ENCODE data around the gene PLK3. TPM values are rescaled to one million over a fixed set of nuclear protein-coding genes. Genes with fewer than 3 reads are reported as not detected.

PLK3 gene
- total RNA-seq, 1 experiment from 2014 or later = 12.7 TPM

- Histone ChIP-seq H3K9me3 (ENCODE audit: insufficient read depth, low read depth) (no peaks in the 10 kb centered on the region), H3K27ac (peak overlapping the region; percentile 83), H3K4me2 (peak overlapping the region; percentile 96), H3K9me2 (ENCODE audit: insufficient read depth) (no peaks in the 10 kb centered on the region), H3K79me2 (ENCODE audit: low read depth) (no peaks in the 10 kb centered on the region), H2AFZ (peak overlapping the region; percentile 70), H3K4me3 (peak overlapping the region; percentile 67), H4K20me1 (ENCODE audit: insufficient read depth) (no peaks in the 10 kb centered on the region), H3K4me1 (replicated peaks; ENCODE audit: insufficient read depth) (peaks cover 27% of the 10 kb centered on the region), H3F3A (ENCODE audit: insufficient read depth, low read depth) (peaks cover 37% of the 10 kb centered on the region), H3K27me3 (ENCODE audit: insufficient read depth, low read depth) (no peaks in the 10 kb centered on the region), H3K36me3 (ENCODE audit: low read depth) (no peaks in the 10 kb centered on the region)
- peak; percentile 84 to 98 for DNase-seq
- POLR2A ChIA-PET (ENCODE audit: unreplicated experiment) = interaction anchor here (0.5 to 1.1 kb wide), 17 partner anchors 12 to 702 kb away, joined by 3 to 31 read pairs (median 4); partner anchors contain the start of genes DYNLT4, PLK3, PRDX1 and UROD
- BruUV-seq (replicated peaks) = TSS peak; percentile 99
- intact Hi-C loops (cut with micrococcal nuclease; ENCODE audit: unreplicated experiment) = loop anchor here (1.0 kb wide), 2 partner anchors 18 to 88 kb away; partner anchors contain the start of gene RNU5D-1
- CTCF ChIA-PET = interaction anchor here (0.6 to 1.5 kb wide), 3 partner anchors 20 to 169 kb away, joined by 3 to 10 read pairs (median 5); partner anchors contain the start of gene PLK3
- TF ChIP-seq, protein P1, sequence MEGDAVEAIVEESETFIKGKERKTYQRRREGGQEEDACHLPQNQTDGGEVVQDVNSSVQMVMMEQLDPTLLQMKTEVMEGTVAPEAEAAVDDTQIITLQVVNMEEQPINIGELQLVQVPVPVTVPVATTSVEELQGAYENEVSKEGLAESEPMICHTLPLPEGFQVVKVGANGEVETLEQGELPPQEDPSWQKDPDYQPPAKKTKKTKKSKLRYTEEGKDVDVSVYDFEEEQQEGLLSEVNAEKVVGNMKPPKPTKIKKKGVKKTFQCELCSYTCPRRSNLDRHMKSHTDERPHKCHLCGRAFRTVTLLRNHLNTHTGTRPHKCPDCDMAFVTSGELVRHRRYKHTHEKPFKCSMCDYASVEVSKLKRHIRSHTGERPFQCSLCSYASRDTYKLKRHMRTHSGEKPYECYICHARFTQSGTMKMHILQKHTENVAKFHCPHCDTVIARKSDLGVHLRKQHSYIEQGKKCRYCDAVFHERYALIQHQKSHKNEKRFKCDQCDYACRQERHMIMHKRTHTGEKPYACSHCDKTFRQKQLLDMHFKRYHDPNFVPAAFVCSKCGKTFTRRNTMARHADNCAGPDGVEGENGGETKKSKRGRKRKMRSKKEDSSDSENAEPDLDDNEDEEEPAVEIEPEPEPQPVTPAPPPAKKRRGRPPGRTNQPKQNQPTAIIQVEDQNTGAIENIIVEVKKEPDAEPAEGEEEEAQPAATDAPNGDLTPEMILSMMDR (conservative IDR thresholded peaks at IDR 0.05) = no peak
- TF ChIP-seq EZH2 (IDR thresholded peaks at IDR 0.05; ENCODE audit: low read depth) = no peak
These were observed 19.6 kb downstream of the PLK3 start for GRCh38 chr1:44819608-44820327.

- DNase-seq = no peak
- Histone ChIP-seq H3K4me2 (peak overlapping the region; percentile 96), H3K9me3 (ENCODE audit: insufficient read depth, low read depth) (no peaks in the 10 kb centered on the region), H3K79me2 (ENCODE audit: low read depth) (no peaks in the 10 kb centered on the region), H2AFZ (peak overlapping the region; percentile 70), H3K4me3 (peak overlapping the region; percentile 67), H3K27me3 (ENCODE audit: insufficient read depth, low read depth) (no peaks in the 10 kb centered on the region), H3K4me1 (replicated peaks; ENCODE audit: insufficient read depth) (peaks cover 19% of the 10 kb centered on the region), H3F3A (ENCODE audit: insufficient read depth, low read depth) (peaks cover 29% of the 10 kb centered on the region), H3K27ac (peak overlapping the region; percentile 83), H3K9me2 (ENCODE audit: insufficient read depth) (no peaks in the 10 kb centered on the region), H4K20me1 (ENCODE audit: insufficient read depth) (no peaks in the 10 kb centered on the region), H3K36me3 (ENCODE audit: low read depth) (no peaks in the 10 kb centered on the region)
- BruUV-seq (replicated peaks) = TSS peak; percentile 49
- ChIA-PET POLR2A (ENCODE audit: unreplicated experiment) (interaction anchor here (0.6 to 1.1 kb wide), 3 partner anchors 21 to 77 kb away, joined by 3 to 16 read pairs (median 5); partner anchors contain the start of gene PLK3), CTCF (interaction anchor here (0.5 kb wide), 1 partner anchor 536 kb away, joined by 4 read pairs; no protein-coding TSS in a partner anchor)
- intact Hi-C loops (cut with micrococcal nuclease; ENCODE audit: unreplicated experiment) = loop anchor here (1.0 kb wide), 1 partner anchor 89 kb away; the partner anchor contains the start of gene RNU5D-1
- no peak for TF ChIP-seq EZH2 (IDR thresholded peaks at IDR 0.05; ENCODE audit: low read depth)
- TF ChIP-seq, protein P1 (conservative IDR thresholded peaks at IDR 0.05) = no peak
These were observed 20.4 kb downstream of the PLK3 start for GRCh38 chr1:44820328-44821239.

GRCh38 chr1:44821240-44821715 lies 21.1 kb downstream of the PLK3 start:
- intact Hi-C loops (cut with micrococcal nuclease; ENCODE audit: unreplicated experiment) = no loop called here
- POLR2A ChIA-PET (ENCODE audit: unreplicated experiment) = interaction anchor here (0.6 to 1.1 kb wide), 3 partner anchors 21 to 78 kb away, joined by 5 to 16 read pairs (median 7); partner anchors contain the start of gene PLK3

More at GRCh38 chr1:44821240-44821715, 21.1 kb downstream of the PLK3 start:
- no peak overlapping the region for H2AFZ ChIP-seq
- CTCF ChIA-PET = interaction anchor here (0.6 kb wide), 2 partner anchors 10 to 36 kb away, joined by 3 to 5 read pairs; no protein-coding TSS in a partner anchor
- H3K4me1 ChIP-seq (replicated peaks; ENCODE audit: insufficient read depth) = peaks cover 16% of the 10 kb centered on the region
- H3K36me3 ChIP-seq (ENCODE audit: low read depth) = no peaks in the 10 kb centered on the region
- BruUV-seq (replicated peaks) = no TSS peak
- H3K4me3 ChIP-seq = no peak overlapping the region
- H3K9me3 ChIP-seq (ENCODE audit: insufficient read depth, low read depth) = no peaks in the 10 kb centered on the region
- peaks cover 28% of the 10 kb centered on the region for H3F3A ChIP-seq (ENCODE audit: insufficient read depth, low read depth)
- no peak for DNase-seq
- no peak overlapping the region for H3K27ac ChIP-seq
- no peaks in the 10 kb centered on the region for H3K27me3 ChIP-seq (ENCODE audit: insufficient read depth, low read depth)
- H4K20me1 ChIP-seq (ENCODE audit: insufficient read depth) = no peaks in the 10 kb centered on the region
- no peak for TF ChIP-seq EZH2 (IDR thresholded peaks at IDR 0.05; ENCODE audit: low read depth)
- TF ChIP-seq, protein P1 (conservative IDR thresholded peaks at IDR 0.05) = no peak
- H3K4me2 ChIP-seq = no peak overlapping the region
- no peaks in the 10 kb centered on the region for H3K79me2 ChIP-seq (ENCODE audit: low read depth)
- no peaks in the 10 kb centered on the region for H3K9me2 ChIP-seq (ENCODE audit: insufficient read depth)

All from PC-9 (cell line).